OCI-M1 (cell line): ENCODE results near the gene LRRC4C.
"Not testable (repeated sequence)": the region's sequence is repeated elsewhere in the genome, so short reads cannot be mapped to it uniquely, and the experiment has no call there.

ENCODE experiments used
- DNase-seq: peaks from one replicate; lab custom pipeline; 2025; lab: John Stamatoyannopoulos, UW

LRRC4C gene

DNA sequence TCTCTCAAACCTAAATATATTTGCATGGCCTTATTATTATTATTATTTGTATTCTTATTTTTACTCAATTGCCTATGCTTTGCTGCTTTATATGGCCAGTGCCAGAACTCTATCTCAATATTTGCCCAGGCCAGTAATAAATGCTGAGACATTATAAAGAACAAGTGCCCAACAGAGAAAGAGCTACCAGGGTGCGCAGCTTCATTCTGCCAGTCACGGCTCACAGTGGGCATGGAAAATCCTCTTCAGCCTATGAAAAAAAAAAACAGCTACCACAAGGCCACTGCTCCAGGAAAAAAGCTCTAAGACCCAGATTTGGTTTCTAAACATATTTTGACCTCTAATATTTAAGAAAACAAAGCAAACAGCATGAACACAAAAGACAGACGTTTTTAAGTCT, 1223.6 kb downstream of the LRRC4C start:
- no peak for DNase-seq

DNA sequence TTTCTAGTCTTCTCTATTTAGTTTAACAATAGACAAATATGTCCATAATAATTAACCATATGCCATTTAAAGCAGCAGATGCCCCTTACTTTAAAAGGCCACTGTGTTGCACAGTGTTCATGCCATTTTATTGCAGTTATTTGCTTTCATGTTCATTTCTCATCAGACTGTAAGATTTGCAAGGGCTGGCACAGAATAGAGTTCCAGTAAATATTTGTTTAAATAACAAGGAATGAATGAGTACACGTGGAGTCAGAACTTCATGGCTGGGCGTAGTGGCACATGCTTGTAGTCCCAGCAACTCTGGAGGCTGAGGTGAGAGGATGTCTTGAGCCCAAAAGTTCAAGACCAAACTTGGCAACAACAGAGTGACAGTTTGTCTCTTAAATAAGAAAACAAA, 1228.6 kb downstream of the LRRC4C start:
- no peak for DNase-seq

DNA sequence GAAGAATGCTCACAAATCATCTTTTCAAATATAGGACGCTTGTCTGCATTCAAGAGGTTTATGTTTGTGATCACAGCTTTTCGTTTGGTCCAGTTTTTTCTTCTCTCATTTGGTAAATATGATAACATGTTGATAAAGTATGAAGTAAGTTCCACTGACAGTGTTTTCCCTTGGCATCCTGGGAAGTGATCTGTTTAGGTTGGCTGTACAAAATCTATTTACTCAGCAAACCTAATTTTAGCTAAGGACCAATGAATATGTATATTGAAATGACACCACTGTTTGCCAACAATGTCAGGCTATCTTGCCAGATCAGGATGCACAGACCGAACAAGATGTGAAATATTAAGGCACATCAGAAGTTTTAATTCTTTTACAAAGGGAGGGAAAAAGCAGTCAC, 1230.8 kb downstream of the LRRC4C start:
- DNase-seq: no peak

DNA sequence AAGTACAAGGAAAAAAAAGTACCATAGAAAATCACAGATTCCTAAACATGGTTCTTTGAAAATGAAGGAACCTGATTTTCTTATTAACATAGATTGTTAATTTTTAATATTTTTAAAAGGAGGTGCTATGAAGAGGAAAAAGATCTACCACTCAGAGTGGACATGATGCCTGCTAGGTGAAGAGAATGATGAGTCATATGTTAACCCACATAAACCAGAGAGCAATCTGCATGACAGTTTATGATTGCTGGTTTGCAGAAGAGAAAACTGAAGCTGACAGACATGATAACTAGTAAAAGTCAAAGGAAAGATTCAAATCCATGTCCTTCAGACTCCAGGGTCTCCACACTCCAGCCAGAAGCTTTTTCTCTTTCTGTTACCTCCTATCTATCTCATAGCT, 1231.7 kb downstream of the LRRC4C start:
- DNase-seq: no peak

DNA sequence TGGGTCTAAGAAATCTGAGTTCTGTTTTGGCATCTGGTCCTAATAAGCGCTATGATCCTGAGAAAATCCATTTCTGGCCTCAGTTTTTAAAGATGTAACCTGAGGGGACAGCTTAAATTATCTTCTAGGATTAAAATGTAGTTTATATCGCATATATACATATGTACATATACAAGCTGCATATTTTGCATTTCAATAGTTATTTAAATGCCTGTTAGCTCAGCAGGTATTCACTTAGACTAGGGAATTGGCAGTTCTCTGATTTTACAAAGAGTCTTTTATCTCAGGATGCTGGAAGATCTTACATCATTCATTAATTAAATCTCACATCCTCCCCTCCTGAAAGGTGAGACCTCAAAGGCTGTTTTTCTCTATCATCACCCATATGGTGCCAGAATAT, 1232.8 kb downstream of the LRRC4C start:
- no peak for DNase-seq

DNA sequence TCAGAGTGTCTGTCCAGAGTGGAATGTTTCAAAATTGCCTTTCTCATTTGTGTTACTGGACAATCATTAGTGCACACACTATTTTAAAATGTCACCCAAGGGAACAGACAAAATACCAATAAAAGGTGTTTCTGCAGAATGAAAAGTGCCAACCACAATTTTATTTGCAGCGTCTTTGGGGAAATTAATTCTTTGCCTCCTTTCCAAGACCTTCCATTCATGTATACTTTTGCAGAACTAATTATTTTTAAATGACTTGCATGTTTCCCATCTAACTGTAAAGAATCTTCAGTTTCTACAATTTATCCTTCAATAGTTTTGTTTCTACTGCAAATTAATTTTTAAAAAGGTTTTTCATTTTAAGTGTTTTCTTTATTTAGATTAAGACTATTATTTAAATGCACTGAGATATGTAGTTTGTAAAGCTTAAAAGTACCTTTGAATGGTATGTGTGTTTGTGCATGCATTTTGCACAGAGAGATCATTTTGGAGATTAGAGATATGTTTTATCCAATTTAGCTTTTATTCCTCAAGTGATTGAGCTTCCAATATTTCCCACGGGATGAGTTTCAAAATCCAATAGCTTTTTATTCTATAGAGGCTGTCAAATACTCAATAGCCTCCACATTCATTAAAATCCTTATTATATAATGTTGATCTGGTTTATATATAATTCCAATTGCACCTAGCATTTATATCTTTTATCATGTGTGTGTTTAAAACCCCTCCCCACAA, 1235.7 kb downstream of the LRRC4C start:
- DNase-seq: no peak

DNA sequence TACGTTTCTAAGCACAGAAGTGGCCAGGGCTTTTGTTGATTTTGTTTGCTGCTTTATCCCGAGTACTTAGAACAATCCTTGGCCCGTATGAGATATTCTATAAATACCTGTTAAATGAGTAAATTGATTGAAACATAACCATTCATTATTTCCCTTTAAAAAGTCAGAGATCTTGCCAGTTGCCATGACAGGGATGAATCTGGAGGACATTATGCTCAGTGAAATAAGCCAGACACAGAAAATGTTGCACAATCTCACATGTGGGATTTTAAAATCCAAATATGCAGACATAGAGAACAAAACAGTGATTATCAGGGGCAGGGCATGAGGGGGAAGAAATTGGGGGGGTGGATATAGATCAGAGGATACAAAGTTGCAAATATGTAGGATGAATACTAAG, 1240.1 kb downstream of the LRRC4C start:
- no peak for DNase-seq

DNA sequence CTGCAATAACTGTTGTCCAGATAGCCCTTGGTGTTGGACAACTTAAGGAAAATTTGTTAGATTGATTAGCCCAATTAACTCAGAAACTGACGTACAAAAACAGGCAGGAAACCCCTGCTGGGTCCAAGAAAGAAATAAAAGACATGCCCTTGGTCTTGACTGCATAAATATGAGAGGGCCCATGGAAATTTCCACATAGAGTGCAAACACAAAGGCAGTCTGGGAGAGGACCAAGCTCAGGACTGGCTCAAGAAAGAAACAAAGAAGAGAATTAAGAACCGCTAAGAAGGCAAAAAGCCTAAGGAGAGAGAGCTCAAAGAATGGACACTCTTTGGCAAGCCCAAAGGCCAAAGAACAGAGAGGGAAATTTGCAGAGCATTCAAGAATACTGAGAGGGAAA, 1243.9 kb downstream of the LRRC4C start:
- no peak for DNase-seq

DNA sequence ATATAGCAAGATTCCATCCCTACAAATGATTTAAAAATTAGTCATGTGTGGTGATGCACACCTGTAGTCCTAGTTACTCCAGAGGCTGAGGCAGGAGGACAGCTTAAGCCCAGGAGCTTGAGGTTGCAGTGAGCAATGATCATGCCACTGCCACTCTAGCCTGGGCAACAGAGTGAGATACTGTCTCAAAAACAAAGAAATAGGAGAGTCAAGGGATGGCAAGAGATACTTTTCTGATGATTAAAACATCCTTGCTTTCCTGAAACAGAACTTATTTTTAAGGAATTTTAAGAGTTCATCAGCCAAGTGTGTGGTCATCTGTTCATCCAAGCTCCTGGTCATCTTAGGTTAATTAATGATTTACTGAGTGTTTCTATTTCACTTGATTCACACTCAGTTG, 1252.0 kb downstream of the LRRC4C start:
- DNase-seq: no peak

DNA sequence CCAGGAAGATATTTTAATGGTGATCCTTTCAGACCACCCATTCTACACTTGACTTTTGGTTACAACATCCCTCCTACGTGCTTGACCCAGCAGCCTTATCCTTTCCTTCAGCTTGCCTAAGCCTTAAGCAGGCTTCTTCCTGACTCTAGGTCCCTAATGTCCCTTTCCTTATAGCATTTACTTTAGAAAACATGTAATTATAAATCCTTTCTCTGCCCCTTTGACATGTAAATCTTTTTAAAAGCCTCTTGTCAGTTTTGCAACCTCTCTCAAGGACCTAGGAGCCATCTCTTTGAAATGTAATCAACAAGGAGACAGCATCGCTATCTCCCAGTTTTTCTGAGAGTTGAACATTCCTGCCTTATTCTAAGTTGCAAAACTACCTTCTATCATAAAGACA, 1255.2 kb downstream of the LRRC4C start:
- no peak for DNase-seq

DNA sequence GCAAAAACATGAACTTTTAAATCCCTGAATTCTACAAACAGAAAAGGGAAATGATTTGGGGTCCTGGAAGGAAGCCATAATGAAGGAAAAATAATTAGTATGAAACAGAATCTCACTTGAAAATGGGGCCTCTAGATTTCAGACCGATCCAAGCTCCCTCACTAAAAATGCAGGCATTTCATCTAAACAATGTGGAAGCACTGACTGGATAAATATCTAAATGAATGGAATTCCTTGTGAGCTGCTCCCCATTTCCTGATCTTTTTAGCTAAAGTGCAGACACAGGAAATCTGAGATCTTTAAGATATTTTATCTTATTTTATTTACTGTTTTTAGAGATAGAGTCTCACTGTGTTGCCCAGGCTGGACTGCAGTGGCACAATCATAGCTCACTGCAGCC, 1255.8 kb downstream of the LRRC4C start:
- DNase-seq: no peak

DNA sequence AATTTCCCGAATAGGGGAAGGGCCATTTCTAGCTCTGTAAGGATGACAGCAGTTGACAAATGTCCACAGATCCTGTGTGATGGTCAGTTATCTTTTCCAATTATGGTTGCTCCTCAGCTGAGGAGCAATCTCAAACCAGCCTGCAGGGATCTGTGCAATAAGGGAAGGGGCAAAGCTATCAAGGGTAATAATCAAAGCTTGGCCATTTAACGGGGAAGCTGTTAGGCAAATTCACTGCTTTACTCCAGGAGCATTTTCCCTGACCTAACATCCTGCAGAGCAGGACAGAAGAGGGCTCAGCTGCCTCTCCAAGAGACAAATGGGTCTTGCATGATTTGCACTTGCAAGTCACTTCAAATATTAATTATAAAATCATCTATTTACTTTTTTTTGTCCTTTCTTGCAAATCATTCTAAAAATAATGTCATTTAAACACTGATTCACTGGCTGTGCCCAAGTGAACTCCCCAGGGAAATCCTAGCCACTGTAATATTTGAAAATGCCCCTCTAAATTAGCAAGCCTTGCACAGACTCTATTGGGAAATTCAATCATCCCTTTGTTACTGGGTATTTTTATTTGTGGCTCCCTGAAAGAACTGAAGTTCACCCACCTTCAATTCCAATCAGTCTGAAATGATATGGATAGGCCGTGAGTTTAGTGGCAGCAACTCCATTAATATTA, 1256.7 kb downstream of the LRRC4C start:
- DNase-seq: no peak

DNA sequence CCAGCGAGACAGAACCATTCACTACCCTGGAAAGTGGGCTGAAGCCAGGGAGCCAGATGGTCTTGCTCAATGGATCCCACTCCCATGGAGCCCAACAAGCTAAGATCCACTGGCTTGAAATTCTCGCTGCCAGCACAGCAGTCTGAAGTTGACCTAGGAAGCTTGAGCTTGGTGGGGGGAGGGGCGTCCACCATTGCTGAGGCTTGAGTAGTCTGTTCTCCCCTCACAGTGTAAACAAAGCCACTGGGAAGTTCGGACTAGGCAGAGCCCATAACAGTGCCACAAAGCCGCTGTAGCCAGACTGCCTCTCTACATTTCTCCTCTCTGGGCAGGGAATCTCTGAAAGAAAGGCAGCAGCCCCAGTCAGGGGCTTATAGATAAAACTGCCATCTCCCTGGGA, 1266.9 kb downstream of the LRRC4C start:
- not testable (repeated sequence) for DNase-seq

DNA sequence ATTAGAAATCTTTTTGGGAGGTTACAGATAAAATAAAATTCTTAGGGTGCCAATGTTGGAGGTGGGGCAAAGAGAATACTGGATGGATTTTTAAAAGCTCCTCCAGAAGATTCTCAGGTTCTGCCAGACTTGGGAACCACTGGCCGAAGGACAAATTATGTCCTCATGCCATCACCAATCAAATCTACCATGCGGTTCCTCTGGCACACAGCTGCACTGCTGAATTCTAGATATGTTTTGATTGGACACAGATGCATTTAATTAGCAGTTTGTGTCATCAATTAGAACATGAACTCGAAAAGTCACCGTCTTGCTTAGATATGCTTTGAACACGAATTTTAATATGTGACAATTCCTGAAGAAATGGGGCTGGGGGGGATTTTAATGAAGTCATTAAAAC, 1269.2 kb downstream of the LRRC4C start:
- DNase-seq: no peak

DNA sequence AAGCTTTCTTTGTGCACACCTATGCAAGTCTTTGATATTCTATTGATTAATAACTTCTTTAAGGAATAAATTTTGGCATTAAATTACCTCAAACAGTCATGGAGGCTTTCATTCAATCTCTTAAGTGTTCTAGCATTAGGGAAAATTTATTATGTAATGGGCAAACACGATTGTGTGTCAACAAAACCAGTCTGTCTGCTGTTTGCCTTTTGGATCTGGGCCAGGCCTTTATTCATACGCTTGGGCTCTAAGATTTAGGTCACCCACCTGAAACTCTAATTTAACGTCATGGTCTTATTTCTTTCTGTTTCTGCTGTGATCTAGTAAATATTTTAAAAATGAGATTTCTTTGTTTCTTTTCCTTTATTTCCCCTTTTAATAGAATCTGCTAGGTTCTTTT, 1270.6 kb downstream of the LRRC4C start:
- DNase-seq: no peak

DNA sequence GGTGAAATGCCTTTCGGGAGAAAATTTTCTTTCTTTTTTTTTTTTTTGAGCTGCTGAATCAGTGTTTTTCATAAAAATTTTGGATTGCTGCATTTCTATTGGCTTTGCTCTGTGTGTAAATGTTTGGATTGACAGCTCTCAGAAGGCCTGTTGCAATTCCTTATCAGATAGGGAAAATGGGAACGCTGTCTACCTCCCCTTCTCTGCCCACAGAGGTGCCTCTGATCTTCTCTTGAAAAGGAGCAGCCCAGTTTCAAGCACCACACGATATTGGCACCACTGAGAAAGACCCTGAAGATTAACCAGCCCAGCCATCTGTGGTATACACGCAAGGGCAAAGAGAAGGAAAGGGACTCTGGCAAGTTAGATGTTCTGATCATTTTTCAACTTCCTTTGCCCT, 1272.2 kb downstream of the LRRC4C start:
- no peak for DNase-seq

DNA sequence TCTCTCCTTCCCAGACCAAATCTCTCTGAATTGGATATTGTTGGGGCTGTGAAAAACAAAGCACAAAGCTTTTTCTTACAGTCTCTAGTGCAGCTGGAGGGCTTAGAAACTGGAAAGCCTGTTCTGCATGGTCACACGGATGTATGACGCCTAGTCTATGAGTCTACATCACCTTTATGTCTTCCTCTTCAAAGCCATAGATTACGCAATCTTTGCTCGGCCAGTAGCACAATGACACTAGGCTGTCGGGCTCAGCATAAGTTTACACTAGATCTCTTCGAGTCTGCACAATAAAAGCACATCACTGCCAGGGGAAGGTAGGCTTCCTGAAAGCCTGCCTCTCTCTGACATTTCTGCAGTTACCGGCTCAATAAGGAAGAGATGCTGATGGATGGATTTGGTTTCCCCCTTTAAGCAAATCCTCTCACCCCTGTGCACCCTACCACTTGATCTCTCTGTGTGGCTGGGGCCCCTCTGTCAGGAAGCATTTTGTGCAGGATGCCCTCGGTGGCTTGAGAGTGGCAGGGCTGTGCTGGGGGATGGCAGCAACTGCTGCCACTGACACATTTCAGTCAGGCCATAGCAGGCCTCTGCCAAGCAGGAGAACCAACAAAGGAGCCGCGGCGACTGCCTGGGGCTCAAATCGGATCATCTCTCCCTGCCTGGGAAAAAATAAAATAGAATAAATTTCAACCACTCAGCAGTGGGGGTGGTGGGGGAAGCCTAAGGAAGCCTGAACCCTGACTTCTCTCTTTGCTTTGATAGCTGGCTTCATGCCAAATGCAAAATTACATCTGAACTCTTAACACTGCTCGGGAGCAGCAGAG, 1272.8 kb downstream of the LRRC4C start:
- DNase-seq: no peak

DNA sequence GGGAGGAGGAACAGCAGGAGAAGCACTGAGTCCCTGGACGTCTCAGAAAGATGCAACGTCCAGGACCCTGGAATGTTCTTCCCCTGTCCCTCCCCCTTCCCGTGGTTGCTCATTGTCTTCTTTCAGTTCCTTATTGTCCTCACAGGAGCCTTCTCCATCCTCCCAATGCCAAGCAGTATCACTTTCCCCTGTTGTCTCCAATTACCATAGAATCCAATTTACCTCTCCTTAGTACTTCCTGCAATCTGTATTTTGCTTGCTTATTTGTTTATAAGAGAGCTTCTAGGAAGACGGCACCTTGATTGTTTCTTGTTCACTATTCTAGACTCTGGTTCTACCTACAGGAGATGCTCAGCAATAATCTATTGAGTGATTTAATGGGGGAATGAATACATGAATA, 1273.7 kb downstream of the LRRC4C start:
- DNase-seq: no peak

DNA sequence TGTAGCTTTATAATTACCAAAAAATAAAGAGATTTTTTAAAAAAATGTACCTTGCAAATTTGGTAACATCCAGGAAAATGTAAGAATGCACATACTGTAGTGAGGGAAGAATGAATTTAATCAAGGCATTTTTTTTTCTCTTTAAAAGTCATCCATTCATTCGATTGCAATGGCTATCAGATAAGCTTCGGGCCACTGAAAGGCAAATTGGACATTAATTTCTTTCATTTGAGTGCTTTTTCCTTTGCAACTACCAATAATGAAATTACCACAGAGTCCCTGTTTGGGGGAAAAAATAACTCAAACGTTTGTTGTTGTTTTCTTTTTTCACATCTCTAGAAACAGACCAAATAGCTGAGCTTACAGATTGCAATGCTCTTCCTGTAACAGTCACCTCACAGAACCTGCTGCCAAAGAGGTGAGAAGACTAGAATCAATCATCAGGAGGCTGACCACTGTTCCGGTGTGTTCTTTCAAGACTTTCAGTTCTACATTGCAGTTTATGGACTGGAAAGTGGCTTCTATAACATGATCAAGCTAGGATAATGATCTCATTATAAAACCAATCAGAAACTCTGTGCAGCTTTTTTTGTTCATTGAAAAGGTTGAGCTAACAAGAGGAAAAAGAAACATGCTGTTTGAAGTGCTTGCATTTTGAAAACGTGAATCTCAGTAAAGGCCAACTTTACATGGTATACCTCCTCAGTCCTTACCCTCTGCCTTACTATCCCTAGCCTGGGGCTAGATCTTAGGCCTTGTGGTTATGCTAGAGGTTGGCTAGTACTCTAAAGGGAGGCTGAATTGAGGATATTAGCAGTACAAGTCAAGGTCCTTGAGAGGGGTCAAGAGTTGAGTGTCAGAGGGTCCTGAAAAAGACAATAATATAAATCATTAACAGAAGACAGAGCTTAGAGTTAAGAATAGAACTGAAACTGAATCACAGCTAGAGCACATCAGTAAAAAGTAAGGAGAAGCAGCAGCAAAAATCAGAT, 1276.1 kb downstream of the LRRC4C start:
- no peak for DNase-seq

DNA sequence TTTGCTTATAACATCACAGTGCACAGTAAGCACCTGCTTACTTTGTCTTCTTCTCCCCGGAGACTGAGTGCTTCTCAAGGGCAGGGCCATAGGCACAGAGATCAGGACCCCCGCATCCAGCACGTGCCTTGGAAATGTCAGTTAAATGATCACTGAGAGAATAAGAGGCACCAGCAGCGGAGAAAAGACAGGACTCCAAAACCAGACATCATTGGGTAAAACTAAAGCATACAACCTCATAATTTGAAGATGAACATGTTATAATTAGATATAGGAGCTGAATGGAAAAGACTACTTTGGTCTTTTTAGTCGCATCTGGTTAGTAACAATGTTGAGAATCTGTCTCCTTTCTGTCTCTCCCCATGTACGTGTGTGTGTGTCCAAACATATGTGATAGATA, 1279.9 kb downstream of the LRRC4C start:
- no peak for DNase-seq

DNA sequence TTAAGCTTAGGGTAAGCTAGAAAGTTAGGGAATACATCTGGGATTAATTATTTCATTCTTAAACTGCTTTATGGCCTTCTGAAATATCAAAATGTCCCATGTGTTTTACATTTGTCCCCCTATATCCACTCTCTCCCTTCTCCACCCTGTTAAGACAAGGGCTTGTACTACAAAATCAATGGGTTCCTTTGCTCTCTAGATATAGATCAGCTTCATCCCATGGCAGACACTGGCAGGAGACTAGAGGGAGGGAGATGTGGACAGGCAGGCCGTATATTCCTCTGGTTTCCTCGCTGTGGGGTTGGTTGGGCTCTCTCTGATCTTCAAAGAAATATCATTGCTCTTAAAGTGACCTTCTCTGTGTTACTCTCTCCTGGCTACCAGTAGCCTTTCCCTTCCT, 1281.0 kb downstream of the LRRC4C start:
- DNase-seq: no peak

DNA sequence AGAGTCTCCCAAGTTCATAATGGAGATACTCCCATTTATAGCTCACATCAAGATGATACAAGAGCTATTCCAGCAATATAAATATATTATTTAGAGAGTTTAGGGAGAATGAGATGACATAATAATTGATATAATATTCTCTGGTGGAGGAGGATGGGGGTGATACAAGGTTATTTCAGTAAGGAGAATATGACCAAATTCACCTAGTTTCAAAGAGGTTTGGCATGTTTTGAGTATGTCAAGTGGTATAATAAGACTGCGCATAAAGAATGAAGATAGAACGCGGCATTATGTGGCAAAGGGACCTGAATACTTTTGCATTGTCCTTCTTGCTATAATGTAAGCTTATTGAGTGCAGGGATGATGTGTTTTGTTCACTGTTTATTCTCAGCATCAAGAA, 1283.5 kb downstream of the LRRC4C start:
- no peak for DNase-seq
